ENCODE measurements around the gene C1orf122.

- no peak for TF ChIP-seq GATA2 (IDR thresholded peaks at IDR 0.05; ENCODE audit: low read depth, low read length)
- no peak for TF ChIP-seq GATA3 (IDR thresholded peaks at IDR 0.05; ENCODE audit: low read depth, low read length)
Observed at GRCh38 chr1:37802439-37802838, 5.2 kb upstream of the C1orf122 start.
